Pancreas (tissue), 10 donors: ENCODE measurements around the gene VPS37D. TPM values are rescaled to one million over a fixed set of nuclear protein-coding genes. Genes with fewer than 3 reads are reported as not detected.

Source experiments
- ATAC-seq, 4 donors: fragments of 200-7000 bp; cut with Tn5 transposase; one replicate each; pipeline versions ENCODE4 v1.8.0 to v1.9.1; 2020; ENCODE audit warnings: mild to moderate bottlenecking in 4 of 4, moderate library complexity in 4 of 4
- DNase-seq, 6 donors: peaks; one replicate each; pipeline ENCODE4 v3.0.0-alpha.2; 2020
- FAIRE-seq: peaks from 2 replicates; lab custom pipeline; 2012; peaks lifted over from hg19 to GRCh38; lab: Jason Lieb, UNC
- H3K27ac ChIP-seq, 4 donors: fragments of 200-600 bp; sonication (generic); 1 replicate in 3 of 4; 2 replicates in 1 of 4; pipeline versions ENCODE4 v1.5.0 to v1.8.0; 2020
- H3K27me3 ChIP-seq, 4 donors: fragments of 200-600 bp; one replicate each; pipeline ENCODE4 v1.8.0; 2021
- H3K36me3 ChIP-seq, 3 donors: fragments of 200-600 bp; sonication (generic) in 1 of 3; one replicate each; pipeline versions ENCODE4 v1.5.0 to v1.8.0; 2020 to 2021
- H3K4me1 ChIP-seq, 3 donors: fragments of 200-600 bp; one replicate each; pipeline ENCODE4 v1.8.0; 2021
- H3K4me3 ChIP-seq, 4 donors: fragments of 200-600 bp; sonication (generic) in 2 of 4; one replicate each; pipeline versions ENCODE4 v1.5.0 to v1.8.0; 2020 to 2021
- H3K9me3 ChIP-seq, 4 donors: fragments of 200-600 bp; one replicate each; pipeline ENCODE4 v1.8.0; 2021
- WGBS, 2 donors: extraction: QIAGEN DNeasy Blood & Tissue Kit; methylation state at CpG; one replicate each; pipeline ENCODE4 v1.1.7; 2013; 5-methylcytosine and 5-hydroxymethylcytosine counted together
- intact Hi-C, 3 donors: fragments of 100-400 bp; cut with DNase I; formaldehyde crosslinking; loops; one replicate each; pipeline versions ENCODE4 v1.11.1 to v1.14.2; 2022
- polyA plus RNA-seq, 2 donors: library from polyadenylated mRNA; stranded (reverse); fragments of 200-250 nt; gene quantifications; one replicate each; pipeline ENCODE4 v1.2.3, GENCODE V29; 2013
- total RNA-seq, 6 donors: library from RNA; stranded (reverse); fragmentation: NEBNext Ultra II Directional in 4 of 6; extraction: Animal tissue kit (Norgen Biotek cat#: 25700) in 4 of 6; gene quantifications; one replicate each; pipeline versions ENCODE4 v1.2.1 to v1.2.4, GENCODE V29; 2021 to 2023
- TF ChIP-seq, protein P1 (sequence below), 4 donors: fragments of 200-600 bp; sonication (generic) in 3 of 4; IDR thresholded peaks; one replicate each; pipeline versions ENCODE4 v1.5.0 to v1.8.0; 2021; ENCODE audit warnings: antibody characterized with exemption in 4 of 4
- donor health status: healthy with polysubstance abuse.
- donor health status: DM: no; HTN: no; CAD: no; lungs with moderate emphysema.
- donor health status: DM: no; HTN: no; CAD: no.
- donor health status: control.
- donor health status: control.
- donor health status: Bipolar disorder and iron deficiency.
- donor health status: DM: yes; HTN: yes; CAD: no.
- donor health status: DM: no; HTN: no; CAD: no.
- donor health status: DM: no; HTN: no; CAD: no.
- donor health status: DM: yes; HTN: yes; CAD: no.

The VPS37D gene
- total and polyA plus RNA-seq, 8 donors: 2.6 to 8.2 (median 3.2) TPM

- no peaks in the 10 kb centered on the region for H3K9me3 ChIP-seq
- H3K27me3 ChIP-seq: no peaks in the 10 kb centered on the region
- peak in 3 of 4 donors; percentile 51 to 72 (median 58) for ATAC-seq
- H3K27ac ChIP-seq: no peak overlapping the region
- intact Hi-C loops: no loop called here
- H3K4me1 ChIP-seq: no peaks in the 10 kb centered on the region
- 60 to 64% methylated on average over 13 of the region's 13 CpGs for WGBS, 2 donors
- TF ChIP-seq, protein P1, sequence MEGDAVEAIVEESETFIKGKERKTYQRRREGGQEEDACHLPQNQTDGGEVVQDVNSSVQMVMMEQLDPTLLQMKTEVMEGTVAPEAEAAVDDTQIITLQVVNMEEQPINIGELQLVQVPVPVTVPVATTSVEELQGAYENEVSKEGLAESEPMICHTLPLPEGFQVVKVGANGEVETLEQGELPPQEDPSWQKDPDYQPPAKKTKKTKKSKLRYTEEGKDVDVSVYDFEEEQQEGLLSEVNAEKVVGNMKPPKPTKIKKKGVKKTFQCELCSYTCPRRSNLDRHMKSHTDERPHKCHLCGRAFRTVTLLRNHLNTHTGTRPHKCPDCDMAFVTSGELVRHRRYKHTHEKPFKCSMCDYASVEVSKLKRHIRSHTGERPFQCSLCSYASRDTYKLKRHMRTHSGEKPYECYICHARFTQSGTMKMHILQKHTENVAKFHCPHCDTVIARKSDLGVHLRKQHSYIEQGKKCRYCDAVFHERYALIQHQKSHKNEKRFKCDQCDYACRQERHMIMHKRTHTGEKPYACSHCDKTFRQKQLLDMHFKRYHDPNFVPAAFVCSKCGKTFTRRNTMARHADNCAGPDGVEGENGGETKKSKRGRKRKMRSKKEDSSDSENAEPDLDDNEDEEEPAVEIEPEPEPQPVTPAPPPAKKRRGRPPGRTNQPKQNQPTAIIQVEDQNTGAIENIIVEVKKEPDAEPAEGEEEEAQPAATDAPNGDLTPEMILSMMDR (IDR thresholded peaks at IDR 0.05): peak; percentile 12 to 44 (median 27)
- no peak for FAIRE-seq
- no peak overlapping the region for H3K4me3 ChIP-seq
- H3K36me3 ChIP-seq: peaks cover 0 to 19% (median 0%) of the 10 kb centered on the region in 3 donors
- DNase-seq: peak in 1 of 6 donors; percentile 60
Measured at GRCh38 chr7:73701357-73701995, 33.8 kb downstream of the VPS37D start.

DNA sequence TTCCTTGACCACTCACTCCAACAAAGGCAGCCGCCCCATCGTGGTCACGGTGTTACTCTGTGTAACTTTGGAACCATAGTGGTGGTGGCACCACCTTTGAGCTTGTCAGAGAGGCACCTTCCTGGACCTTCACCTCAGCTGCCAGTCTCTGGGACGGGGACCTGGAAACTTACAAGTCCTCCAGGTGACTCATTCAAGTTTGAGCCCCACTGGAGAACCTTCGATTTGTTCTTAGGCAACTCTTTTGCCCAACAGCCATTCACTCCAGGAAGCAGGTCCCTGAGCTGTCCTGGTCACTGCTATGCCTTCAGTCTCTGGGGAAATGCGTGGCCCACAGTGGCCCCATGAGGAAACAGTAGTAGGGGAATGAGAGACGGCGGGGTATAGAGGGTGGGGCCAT lies 34.6 kb downstream of the VPS37D start:
- TF ChIP-seq, protein P1 (IDR thresholded peaks at IDR 0.05): no peak
- H3K9me3 ChIP-seq: no peaks in the 10 kb centered on the region
- H3K27me3 ChIP-seq: no peaks in the 10 kb centered on the region
- intact Hi-C loops: no loop called here
- 81 to 85% methylated on average over 8 of the region's 8 CpGs for WGBS, 2 donors
- H3K36me3 ChIP-seq: peaks cover 0 to 13% (median 0%) of the 10 kb centered on the region in 3 donors
- no peak for ATAC-seq
- DNase-seq: no peak
- FAIRE-seq: no peak
- H3K27ac ChIP-seq: no peak overlapping the region
- H3K4me3 ChIP-seq: no peak overlapping the region
- no peaks in the 10 kb centered on the region for H3K4me1 ChIP-seq

DNA sequence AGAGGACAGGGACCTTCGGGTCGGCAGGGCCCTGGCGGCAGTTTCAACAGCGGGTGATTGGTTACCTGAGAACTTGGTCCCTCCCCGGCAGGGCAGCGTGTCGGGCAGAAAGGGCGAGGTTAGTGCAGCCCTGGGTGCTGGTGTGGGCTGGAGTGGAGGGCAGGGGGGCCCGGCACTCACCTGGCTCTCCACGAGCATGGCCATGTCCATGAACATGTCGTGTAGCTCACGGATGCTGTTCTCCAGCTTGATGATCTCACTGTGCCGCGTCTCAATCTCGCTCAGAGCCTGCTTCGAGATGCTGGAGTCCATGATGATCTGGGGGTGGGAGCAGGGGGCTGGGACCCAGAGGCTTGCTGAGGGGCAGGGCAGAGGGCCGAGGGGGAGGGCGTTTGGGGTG lies 35.0 kb downstream of the VPS37D start:
- FAIRE-seq (no peak), DNase-seq (no peak), ATAC-seq (no peak)
- H3K27ac ChIP-seq: no peak overlapping the region
- intact Hi-C loops: no loop called here
- no peak overlapping the region for H3K4me3 ChIP-seq
- H3K9me3 ChIP-seq: no peaks in the 10 kb centered on the region
- peaks cover 0 to 9% (median 0%) of the 10 kb centered on the region in 3 donors for H3K36me3 ChIP-seq
- TF ChIP-seq, protein P1 (IDR thresholded peaks at IDR 0.05): no peak
- 93 to 94% methylated on average over 18 of the region's 18 CpGs for WGBS, 2 donors
- no peaks in the 10 kb centered on the region for H3K27me3 ChIP-seq
- no peaks in the 10 kb centered on the region for H3K4me1 ChIP-seq

- ATAC-seq: no peak
- peaks cover 0 to 3% (median 0%) of the 10 kb centered on the region in 3 donors for H3K36me3 ChIP-seq
- no peak for DNase-seq
- 77 to 79% methylated on average over 13 of the region's 13 CpGs for WGBS, 2 donors
- TF ChIP-seq, protein P1 (IDR thresholded peaks at IDR 0.05): no peak
- FAIRE-seq: no peak
- H3K4me1 ChIP-seq: no peaks in the 10 kb centered on the region
- no peak overlapping the region for H3K4me3 ChIP-seq
- intact Hi-C loops: no loop called here
- H3K27ac ChIP-seq: no peak overlapping the region
- no peaks in the 10 kb centered on the region for H3K9me3 ChIP-seq
- H3K27me3 ChIP-seq: no peaks in the 10 kb centered on the region
Measured at GRCh38 chr7:73703225-73703624, 35.6 kb downstream of the VPS37D start.
